Measurements from ENCODE around the gene NPC1.
"Not testable (repeated sequence)": the region's sequence is repeated elsewhere in the genome, so short reads cannot be mapped to it uniquely, and the experiment has no call there.

NPC1 gene

DNA sequence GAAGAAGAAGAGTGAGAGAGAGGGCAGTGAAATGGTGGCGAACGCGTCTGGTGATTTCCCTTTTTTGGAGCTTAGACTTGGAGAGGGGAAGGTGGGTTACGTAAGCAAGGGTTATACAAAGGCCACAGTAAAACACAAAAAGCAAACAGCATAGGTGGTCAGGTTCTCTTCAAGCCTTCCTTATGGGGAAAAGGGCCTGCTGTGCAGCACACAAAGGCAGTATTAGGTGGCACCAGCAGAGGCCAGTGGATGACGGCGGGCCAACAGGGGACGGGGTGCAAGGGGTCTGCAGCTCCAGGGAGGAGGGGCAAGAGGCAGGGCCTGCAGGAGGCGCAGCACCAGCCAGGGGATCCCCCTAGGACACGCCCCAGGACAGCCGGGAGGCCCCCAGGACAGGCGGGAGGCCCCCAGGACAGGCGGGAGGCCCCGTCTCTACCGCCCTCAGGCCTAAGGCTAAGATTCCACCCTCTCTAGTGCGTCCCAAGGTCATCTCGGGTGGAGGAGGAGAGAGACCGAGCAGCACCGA is 32.6 kb upstream of the NPC1 start:
- Histone ChIP-seq H3K36me3 (ENCODE audit: low read depth) (no peaks in the 10 kb centered on the region), H3K4me1 (ENCODE audit: insufficient read depth, poor library complexity, severe bottlenecking) (no peaks in the 10 kb centered on the region), H3K4me3 (ENCODE audit: severe bottlenecking) (no peak overlapping the region), H3K27ac (ENCODE audit: poor library complexity, severe bottlenecking) (no peak overlapping the region), H3K9me3 (ENCODE audit: severe bottlenecking) (no peaks in the 10 kb centered on the region), H3K27me3 (ENCODE audit: insufficient read depth, poor library complexity, severe bottlenecking) (no peaks in the 10 kb centered on the region)
- ATAC-seq (ENCODE audit: low read depth) (no peak), DNase-seq (ENCODE audit: low spot score) (no peak)
- TF ChIP-seq, protein P1, sequence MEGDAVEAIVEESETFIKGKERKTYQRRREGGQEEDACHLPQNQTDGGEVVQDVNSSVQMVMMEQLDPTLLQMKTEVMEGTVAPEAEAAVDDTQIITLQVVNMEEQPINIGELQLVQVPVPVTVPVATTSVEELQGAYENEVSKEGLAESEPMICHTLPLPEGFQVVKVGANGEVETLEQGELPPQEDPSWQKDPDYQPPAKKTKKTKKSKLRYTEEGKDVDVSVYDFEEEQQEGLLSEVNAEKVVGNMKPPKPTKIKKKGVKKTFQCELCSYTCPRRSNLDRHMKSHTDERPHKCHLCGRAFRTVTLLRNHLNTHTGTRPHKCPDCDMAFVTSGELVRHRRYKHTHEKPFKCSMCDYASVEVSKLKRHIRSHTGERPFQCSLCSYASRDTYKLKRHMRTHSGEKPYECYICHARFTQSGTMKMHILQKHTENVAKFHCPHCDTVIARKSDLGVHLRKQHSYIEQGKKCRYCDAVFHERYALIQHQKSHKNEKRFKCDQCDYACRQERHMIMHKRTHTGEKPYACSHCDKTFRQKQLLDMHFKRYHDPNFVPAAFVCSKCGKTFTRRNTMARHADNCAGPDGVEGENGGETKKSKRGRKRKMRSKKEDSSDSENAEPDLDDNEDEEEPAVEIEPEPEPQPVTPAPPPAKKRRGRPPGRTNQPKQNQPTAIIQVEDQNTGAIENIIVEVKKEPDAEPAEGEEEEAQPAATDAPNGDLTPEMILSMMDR (IDR thresholded peaks at IDR 0.05; ENCODE audit: poor library complexity, severe bottlenecking), result no peak

DNA sequence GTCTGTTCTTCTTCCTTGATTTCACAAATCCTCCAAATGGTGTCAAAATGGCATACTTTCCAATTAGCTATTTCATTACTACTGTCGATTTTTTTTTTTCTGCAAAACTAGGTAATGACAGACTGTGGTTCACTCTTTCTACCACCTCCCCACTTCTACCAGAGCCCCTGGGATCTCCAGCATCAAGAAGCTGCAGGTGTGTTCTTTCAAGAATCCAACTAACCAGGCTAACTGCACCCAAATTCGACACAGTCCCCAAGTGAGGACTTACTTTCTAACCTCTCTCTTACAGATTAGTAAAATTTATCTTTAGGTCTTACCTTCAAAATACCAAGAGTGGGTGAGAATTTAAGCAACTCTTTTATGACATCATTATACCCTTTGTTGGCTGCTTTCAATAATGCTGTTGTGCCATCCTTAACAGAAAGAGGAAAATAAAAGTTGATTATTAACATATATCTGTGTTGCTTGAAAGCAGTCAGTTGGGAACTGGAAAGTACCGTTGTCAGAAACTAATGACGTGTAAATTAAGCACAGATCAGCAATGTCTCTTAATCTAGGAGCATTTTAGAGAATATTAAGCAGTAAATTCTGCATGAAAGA is 31.2 kb upstream of the NPC1 start:
- TF ChIP-seq, protein P1 (IDR thresholded peaks at IDR 0.05; ENCODE audit: poor library complexity, severe bottlenecking), result no peak
- DNase-seq (ENCODE audit: low spot score) (no peak), ATAC-seq (ENCODE audit: low read depth) (no peak)
- Histone ChIP-seq H3K36me3 (ENCODE audit: low read depth) (no peaks in the 10 kb centered on the region), H3K4me1 (ENCODE audit: insufficient read depth, poor library complexity, severe bottlenecking) (no peaks in the 10 kb centered on the region), H3K27me3 (ENCODE audit: insufficient read depth, poor library complexity, severe bottlenecking) (no peaks in the 10 kb centered on the region), H3K4me3 (ENCODE audit: severe bottlenecking) (no peak overlapping the region), H3K9me3 (ENCODE audit: severe bottlenecking) (no peaks in the 10 kb centered on the region), H3K27ac (ENCODE audit: poor library complexity, severe bottlenecking) (no peak overlapping the region)

DNA sequence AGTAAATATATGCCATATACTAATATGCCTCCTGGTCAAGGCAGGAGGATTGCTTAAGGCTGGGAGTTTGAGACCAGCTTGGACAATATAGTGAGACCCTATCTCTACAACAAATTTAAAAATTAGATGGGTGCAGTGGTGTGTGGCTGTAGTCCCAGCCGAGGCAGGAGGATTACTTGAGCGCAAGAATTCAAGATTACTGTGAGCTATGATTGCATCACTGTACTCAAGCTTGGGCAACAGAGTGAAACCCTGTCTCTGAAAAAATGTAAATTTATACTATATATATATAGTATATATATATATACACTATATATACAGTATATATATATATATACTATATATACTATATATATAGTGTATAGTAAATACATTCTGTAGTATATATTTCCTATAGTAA is 30.0 kb upstream of the NPC1 start:
- Histone ChIP-seq H3K9me3 (ENCODE audit: severe bottlenecking) (no peaks in the 10 kb centered on the region), H3K4me1 (ENCODE audit: insufficient read depth, poor library complexity, severe bottlenecking) (no peaks in the 10 kb centered on the region), H3K4me3 (ENCODE audit: severe bottlenecking) (no peak overlapping the region), H3K27ac (ENCODE audit: poor library complexity, severe bottlenecking) (no peak overlapping the region), H3K27me3 (ENCODE audit: insufficient read depth, poor library complexity, severe bottlenecking) (no peaks in the 10 kb centered on the region), H3K36me3 (ENCODE audit: low read depth) (no peaks in the 10 kb centered on the region)
- TF ChIP-seq, protein P1 (IDR thresholded peaks at IDR 0.05; ENCODE audit: poor library complexity, severe bottlenecking), result no peak
- ATAC-seq (ENCODE audit: low read depth), result no peak
- no peak for DNase-seq (ENCODE audit: low spot score)

DNA sequence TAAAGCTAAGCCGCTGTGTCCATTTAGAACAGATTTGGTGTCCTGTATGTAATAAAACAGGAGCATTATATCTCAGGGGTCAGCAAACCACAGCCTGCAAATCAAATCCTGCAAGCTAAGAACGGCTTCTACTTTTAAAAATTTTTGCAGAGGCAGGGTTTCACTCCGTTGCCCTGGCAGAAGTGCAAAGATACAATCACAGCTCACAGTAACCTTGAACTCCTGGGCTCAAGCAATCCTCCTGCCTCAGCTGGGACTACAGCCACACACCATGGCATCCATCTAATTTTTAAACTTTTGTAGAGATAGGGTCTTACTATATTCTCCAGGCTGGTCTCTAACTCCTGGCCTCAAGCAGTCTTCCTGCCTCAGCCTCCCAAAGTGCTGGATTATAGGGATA is 28.6 kb upstream of the NPC1 start:
- TF ChIP-seq, protein P1 (IDR thresholded peaks at IDR 0.05; ENCODE audit: poor library complexity, severe bottlenecking), result no peak
- H3K27me3 ChIP-seq (ENCODE audit: insufficient read depth, poor library complexity, severe bottlenecking), result no peaks in the 10 kb centered on the region
- DNase-seq (ENCODE audit: low spot score), result no peak
- no peak for ATAC-seq (ENCODE audit: low read depth)
- no peak overlapping the region for H3K4me3 ChIP-seq (ENCODE audit: severe bottlenecking)
- H3K4me1 ChIP-seq (ENCODE audit: insufficient read depth, poor library complexity, severe bottlenecking), result no peaks in the 10 kb centered on the region
- H3K27ac ChIP-seq (ENCODE audit: poor library complexity, severe bottlenecking), result no peak overlapping the region
- H3K9me3 ChIP-seq (ENCODE audit: severe bottlenecking), result no peaks in the 10 kb centered on the region
- no peaks in the 10 kb centered on the region for H3K36me3 ChIP-seq (ENCODE audit: low read depth)

DNA sequence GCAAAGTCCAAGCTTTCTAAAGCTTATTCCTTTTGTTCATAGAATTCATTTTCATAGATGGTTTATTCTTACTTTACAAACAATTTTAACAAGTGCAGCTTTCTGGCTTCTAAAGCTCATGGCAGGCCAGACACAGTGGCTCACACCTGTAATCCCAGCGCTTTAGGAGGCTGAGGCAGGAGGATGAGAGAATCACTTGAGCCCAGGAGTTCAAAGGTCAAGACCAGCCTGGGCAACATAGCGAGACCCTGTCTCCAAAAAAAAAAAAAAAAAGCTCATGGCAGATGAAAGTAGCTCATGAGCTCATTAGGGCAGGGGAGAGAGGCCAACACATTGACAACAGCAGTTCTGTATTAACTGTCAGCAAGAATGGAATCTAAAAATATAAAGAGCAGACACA is 28.1 kb upstream of the NPC1 start:
- H3K4me1 ChIP-seq (ENCODE audit: insufficient read depth, poor library complexity, severe bottlenecking), result no peaks in the 10 kb centered on the region
- H3K36me3 ChIP-seq (ENCODE audit: low read depth), result no peaks in the 10 kb centered on the region
- DNase-seq (ENCODE audit: low spot score) (no peak), ATAC-seq (ENCODE audit: low read depth) (no peak)
- no peaks in the 10 kb centered on the region for H3K9me3 ChIP-seq (ENCODE audit: severe bottlenecking)
- no peak overlapping the region for H3K4me3 ChIP-seq (ENCODE audit: severe bottlenecking)
- H3K27ac ChIP-seq (ENCODE audit: poor library complexity, severe bottlenecking), result no peak overlapping the region
- H3K27me3 ChIP-seq (ENCODE audit: insufficient read depth, poor library complexity, severe bottlenecking), result no peaks in the 10 kb centered on the region
- TF ChIP-seq, protein P1 (IDR thresholded peaks at IDR 0.05; ENCODE audit: poor library complexity, severe bottlenecking), result no peak

DNA sequence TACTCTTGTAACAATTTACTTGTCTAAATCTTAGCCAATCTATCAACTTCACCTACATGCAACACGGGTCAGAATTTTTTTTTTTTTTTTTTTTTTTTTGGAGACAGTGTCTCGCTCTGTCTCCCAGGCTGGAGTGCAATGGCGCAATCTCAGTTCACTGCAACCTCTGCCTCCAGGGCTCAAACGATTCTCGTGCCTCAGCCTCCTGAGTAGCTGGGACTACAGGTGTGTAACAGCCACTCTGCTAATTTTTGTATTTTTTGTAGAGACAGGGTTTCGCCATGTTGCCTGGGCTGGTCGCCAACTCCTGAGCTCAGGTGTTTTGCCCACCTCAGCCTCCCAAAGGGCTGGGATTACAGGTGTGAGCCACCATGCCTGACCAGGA is 26.8 kb upstream of the NPC1 start:
- not testable (repeated sequence) for H3K27me3 ChIP-seq (ENCODE audit: insufficient read depth, poor library complexity, severe bottlenecking); H3K9me3 ChIP-seq (ENCODE audit: severe bottlenecking); H3K36me3 ChIP-seq (ENCODE audit: low read depth); DNase-seq (ENCODE audit: low spot score); H3K4me3 ChIP-seq (ENCODE audit: severe bottlenecking); H3K27ac ChIP-seq (ENCODE audit: poor library complexity, severe bottlenecking); H3K4me1 ChIP-seq (ENCODE audit: insufficient read depth, poor library complexity, severe bottlenecking); ATAC-seq (ENCODE audit: low read depth)

All from RWPE2 (cell line).